GM06990 (cell line): ENCODE results near the gene OTUB2.
A peak's percentile ranks its signal among the peaks of the same experiment; 100 is the strongest.

Source experiments
- DNase-seq: peaks from one replicate; pipeline ENCODE4 v3.0.0-alpha.2; 2011; ENCODE audit not compliant: insufficient read length; ENCODE audit errors: extremely low read depth
- H3K27me3 ChIP-seq: replicated peaks from 2 replicates; pipeline ENCODE4 v1.6.0; 2011; ENCODE audit warnings: low read length; ENCODE audit not compliant: control insufficient read depth, insufficient read depth
- H3K36me3 ChIP-seq: 2 replicates; pipeline ENCODE4 v1.5.1; 2011; ENCODE audit warnings: low read length; ENCODE audit not compliant: control insufficient read depth, insufficient read depth
- H3K4me3 ChIP-seq: replicated peaks from 2 replicates; pipeline ENCODE4 v1.5.1; 2011; ENCODE audit warnings: low read depth, mild to moderate bottlenecking, control low read depth, low read length
- TF ChIP-seq, protein P1 (sequence below): IDR thresholded peaks from 2 replicates; pipeline ENCODE4 v1.5.1; 2011; ENCODE audit warnings: low read length, control low read depth, mild to moderate bottlenecking, inconsistent platforms; ENCODE audit not compliant: insufficient read depth, poor library complexity, severe bottlenecking

The OTUB2 gene

GRCh38 chr14:94025720-94026119 is 420 bp upstream of the OTUB2 start:
- Histone ChIP-seq H3K36me3 (no peaks in the 10 kb centered on the region), H3K4me3 (no peak overlapping the region), H3K27me3 (no peaks in the 10 kb centered on the region)
- no peak for DNase-seq
- TF ChIP-seq, protein P1, sequence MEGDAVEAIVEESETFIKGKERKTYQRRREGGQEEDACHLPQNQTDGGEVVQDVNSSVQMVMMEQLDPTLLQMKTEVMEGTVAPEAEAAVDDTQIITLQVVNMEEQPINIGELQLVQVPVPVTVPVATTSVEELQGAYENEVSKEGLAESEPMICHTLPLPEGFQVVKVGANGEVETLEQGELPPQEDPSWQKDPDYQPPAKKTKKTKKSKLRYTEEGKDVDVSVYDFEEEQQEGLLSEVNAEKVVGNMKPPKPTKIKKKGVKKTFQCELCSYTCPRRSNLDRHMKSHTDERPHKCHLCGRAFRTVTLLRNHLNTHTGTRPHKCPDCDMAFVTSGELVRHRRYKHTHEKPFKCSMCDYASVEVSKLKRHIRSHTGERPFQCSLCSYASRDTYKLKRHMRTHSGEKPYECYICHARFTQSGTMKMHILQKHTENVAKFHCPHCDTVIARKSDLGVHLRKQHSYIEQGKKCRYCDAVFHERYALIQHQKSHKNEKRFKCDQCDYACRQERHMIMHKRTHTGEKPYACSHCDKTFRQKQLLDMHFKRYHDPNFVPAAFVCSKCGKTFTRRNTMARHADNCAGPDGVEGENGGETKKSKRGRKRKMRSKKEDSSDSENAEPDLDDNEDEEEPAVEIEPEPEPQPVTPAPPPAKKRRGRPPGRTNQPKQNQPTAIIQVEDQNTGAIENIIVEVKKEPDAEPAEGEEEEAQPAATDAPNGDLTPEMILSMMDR, result no peak

GRCh38 chr14:94026889-94027469 is 839 bp downstream of the OTUB2 start:
- Histone ChIP-seq H3K36me3 (no peaks in the 10 kb centered on the region), H3K4me3 (peak overlapping the region; percentile 68), H3K27me3 (no peaks in the 10 kb centered on the region)
- no peak for DNase-seq
- TF ChIP-seq, protein P1, result no peak

DNA sequence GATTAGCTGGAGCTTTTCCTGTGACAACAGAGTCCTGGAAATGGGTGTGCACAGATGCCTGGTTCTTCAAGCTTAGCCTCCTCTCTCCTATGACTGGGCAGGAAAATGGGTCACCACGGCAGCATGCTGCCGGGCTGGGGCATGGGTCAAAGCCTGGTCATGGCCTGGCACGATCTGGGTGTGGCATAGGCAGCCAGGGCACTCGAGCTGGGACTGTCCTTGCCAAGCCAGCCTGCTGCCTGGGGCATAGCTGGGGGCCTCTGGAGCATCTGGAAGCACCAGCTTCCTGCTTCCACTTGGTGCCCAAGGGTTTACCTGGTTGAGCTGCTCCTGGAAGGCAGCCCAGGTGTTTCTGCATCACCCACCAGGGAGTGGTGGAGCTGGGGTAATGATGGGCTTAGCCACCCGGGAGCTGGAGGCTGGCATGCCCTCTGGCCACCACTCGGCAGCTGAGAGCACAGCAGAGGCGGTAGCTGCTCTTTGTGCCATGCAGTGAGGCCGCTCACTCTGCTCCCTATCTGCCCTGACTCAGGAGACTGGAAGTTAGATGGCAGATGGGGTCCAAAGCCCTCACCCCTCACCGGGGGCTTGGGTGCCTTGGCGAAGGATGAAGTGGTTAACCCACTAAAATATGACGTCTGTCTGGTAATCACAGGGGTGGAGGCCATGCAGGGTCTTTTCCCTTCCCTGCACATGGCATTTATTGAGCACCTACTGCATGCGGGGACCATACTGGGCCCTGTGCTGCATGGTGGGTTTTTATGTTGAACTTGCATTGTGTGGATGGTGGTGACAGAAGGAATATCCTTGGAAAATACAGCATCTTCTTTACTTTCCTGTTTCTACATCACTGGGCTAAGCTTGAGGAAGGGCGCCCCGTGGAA is 1.7 kb downstream of the OTUB2 start:
- TF ChIP-seq, protein P1, result no peak
- no peaks in the 10 kb centered on the region for H3K36me3 ChIP-seq
- DNase-seq, result no peak
- H3K27me3 ChIP-seq, result no peaks in the 10 kb centered on the region
- no peak overlapping the region for H3K4me3 ChIP-seq

GRCh38 chr14:94028450-94028826 is 2.3 kb downstream of the OTUB2 start:
- no peak overlapping the region for H3K4me3 ChIP-seq
- no peak for DNase-seq
- TF ChIP-seq, protein P1, result no peak
- no peaks in the 10 kb centered on the region for H3K27me3 ChIP-seq
- H3K36me3 ChIP-seq, result no peaks in the 10 kb centered on the region

GRCh38 chr14:94029265-94029664 is 3.1 kb downstream of the OTUB2 start:
- no peak overlapping the region for H3K4me3 ChIP-seq
- DNase-seq, result no peak
- TF ChIP-seq, protein P1, result no peak
- H3K27me3 ChIP-seq, result no peaks in the 10 kb centered on the region
- no peaks in the 10 kb centered on the region for H3K36me3 ChIP-seq
